CD1c-positive myeloid dendritic cell (primary cell): ENCODE data around the gene PEX12.
"Not testable (repeated sequence)": the region's sequence is repeated elsewhere in the genome, so short reads cannot be mapped to it uniquely, and the experiment has no call there.

Experiments used
- DNase-seq: peaks from one replicate; pipeline ENCODE4 v3.0.0-alpha.2; 2016; ENCODE audit errors: extremely low spot score

PEX12 gene

DNA sequence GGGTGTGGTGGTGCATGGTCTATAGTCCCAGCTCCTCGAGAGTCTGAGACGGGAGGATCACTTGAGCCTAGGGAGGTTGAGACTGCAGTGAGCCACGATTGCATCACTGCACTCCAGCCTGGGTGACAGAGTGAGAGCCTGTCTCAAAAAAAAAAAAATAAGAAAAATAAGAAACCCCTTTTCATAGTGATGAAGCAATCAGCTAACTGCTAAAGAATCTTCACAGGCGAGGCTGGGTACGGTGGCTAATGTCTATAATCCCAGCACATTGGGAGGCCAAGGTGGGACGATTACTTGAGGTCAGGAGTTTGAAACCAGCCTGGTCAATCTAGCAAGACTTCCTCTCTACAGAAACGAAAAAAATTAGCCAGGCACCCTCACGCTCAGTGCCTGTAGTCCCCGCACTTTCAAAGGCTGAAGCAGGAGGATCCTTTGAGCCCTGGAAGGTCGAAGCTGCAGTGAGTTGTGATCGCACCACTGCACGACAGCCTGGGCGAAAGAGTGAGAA lies 41.7 kb downstream of the PEX12 start:
- no peak for DNase-seq

DNA sequence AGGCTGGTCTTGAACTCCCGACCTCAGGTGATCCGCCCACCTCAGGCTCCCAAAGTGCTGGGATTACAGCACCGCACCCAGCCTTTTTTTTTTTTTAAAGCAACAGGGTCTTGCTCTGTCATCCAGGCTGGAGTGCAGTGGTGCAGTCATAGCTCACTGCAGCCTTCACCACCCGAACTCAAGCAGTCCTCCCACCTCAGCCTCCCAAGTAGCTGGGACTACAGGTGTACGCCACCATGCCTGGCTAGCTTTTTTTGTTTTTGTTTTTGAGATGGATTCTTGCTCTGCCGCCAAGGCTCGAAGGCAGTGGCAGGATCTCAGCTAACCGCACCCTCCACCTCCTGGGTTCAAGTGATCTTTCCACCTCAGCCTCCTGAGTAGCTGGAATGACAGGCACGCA lies 43.0 kb downstream of the PEX12 start:
- not testable (repeated sequence) for DNase-seq

DNA sequence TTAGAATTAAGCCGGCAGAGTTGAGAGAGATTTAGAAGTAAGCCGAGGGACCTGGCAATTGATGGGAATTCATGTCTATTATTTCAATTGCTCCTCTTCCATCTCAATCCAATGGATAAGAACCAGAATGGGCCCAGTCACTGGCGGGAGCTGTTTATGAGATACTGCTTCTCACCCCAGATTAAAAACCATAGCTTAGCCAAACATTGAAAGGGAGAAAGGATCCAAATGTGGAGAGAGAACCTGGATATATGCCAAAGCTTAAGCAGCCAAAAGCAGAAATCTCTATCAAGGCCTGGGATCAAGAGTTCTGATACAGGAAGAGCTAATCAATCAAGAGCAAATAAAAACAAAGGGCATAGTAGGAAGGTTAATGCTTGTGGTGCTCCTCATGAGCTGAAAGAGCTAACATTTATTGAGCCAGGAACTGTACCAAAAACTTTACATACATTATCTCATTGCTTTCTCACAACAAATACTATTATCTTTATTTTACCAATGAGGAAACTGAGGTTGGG lies 43.7 kb downstream of the PEX12 start:
- DNase-seq = no peak

DNA sequence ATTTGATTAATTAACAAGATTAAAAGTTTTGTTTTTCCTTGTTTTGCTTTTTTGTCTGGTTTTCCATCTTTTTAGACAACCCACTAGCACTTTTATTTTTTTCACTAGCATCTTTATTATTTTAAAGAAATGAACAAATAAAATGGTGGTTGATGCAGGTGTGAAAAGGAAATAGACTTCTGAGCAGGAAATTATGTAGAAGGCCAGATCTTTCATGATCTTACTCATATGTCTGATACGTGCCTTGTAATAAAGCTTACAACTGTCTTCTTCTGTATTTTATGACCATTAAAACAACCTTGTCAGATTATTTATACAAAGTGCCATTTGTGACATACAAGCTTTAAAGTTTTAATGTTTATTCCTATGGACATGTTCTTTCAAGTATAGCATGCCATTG lies 47.2 kb downstream of the PEX12 start:
- no peak for DNase-seq

DNA sequence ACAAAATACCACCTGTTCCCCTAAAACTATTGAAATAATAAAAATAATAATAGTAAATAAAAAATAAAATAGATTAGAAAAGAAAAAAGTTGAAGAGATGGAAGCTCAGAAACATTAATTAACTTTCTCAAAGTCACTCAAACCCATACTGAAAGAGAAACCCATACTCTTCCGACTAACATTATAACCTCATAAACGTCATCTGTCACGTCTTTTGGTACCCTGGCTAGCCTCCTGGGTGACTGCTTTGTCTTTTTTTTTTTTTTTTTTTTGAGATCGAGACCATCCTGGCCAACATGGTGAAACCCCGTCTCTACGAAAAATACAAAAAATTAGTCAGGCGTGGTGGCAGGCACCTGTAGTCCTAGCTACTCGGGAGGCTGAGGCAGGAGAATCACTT lies 48.5 kb downstream of the PEX12 start:
- no peak for DNase-seq

- not testable (repeated sequence) for DNase-seq
Observed at GRCh38 chr17:35529326-35529725, 49.0 kb downstream of the PEX12 start.
